ENCODE data around the gene NME3.
A peak's percentile ranks its signal among the peaks of the same experiment; 100 is the strongest.

NME3 gene

DNA sequence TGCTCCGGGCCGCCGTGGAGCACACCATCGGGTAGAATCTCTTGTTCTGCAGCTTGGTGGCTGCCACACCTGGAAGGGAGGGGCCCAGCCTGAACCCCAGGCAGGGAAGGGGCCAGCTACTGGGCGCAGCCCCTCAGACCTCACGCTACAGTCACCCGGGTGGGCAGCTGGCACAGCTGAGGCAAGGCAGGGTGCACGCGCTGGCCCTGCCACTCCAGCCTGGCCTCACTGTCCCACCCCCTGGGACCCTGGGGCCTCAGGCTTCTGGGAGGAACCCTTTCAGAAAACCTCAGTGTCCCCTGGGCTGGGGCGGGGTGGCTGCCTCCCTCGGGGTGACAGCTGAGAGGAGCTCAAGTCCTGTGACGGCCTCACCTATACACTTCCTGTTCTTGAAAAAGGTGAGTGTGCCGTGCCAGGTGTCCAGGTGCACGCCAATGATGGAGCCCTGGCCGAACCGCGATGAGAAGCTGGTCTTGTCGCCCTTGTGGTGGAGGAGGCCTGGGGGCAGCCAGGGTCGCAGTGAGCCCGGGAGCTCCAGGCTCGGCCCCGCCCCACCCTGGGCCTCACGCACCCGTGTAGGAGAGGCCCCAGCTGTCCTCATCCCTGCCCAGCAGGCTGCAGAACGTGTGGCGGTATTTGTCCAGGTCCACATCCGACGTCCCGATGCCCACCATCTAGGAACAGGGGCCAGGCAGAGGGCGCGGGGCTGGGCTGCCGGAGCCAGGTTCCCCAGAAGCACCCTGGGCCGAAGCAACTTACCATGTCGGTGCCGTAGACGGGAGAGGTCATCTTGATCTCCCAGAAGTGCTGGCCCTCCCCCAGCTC lies 6.2 kb upstream of the NME3 start:
- no peak for DNase-seq (ENCODE audit: low read depth)
- in situ Hi-C loops (cut with HindIII; ENCODE audit: low sequenced_read_pairs): no loop called here
- H3K4me3 ChIP-seq (ENCODE audit: low read depth, low read length): no peak overlapping the region
- TF ChIP-seq, protein P1, sequence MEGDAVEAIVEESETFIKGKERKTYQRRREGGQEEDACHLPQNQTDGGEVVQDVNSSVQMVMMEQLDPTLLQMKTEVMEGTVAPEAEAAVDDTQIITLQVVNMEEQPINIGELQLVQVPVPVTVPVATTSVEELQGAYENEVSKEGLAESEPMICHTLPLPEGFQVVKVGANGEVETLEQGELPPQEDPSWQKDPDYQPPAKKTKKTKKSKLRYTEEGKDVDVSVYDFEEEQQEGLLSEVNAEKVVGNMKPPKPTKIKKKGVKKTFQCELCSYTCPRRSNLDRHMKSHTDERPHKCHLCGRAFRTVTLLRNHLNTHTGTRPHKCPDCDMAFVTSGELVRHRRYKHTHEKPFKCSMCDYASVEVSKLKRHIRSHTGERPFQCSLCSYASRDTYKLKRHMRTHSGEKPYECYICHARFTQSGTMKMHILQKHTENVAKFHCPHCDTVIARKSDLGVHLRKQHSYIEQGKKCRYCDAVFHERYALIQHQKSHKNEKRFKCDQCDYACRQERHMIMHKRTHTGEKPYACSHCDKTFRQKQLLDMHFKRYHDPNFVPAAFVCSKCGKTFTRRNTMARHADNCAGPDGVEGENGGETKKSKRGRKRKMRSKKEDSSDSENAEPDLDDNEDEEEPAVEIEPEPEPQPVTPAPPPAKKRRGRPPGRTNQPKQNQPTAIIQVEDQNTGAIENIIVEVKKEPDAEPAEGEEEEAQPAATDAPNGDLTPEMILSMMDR (IDR thresholded peaks at IDR 0.05; ENCODE audit: low read depth, low read length, missing control alignments): no peak

DNA sequence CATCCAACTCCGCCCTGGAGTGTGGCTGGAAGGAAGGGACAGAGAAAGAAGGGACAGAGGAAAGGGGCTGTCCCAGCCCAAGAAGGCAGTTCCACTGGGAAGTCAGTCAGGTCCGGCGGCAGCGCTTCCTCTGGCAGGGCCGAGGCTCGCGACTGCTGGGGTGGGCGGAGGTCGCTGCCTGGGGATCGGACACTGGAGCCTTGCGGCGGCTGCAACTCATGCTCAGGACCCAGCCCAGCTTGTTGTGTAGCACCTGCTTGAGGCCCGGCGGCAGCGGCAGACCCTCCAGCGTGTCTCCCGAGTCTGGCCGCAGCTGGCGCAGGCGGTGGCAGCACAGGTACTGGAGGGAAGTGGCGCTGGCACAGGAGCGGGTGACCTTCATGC lies 5.6 kb upstream of the NME3 start:
- in situ Hi-C loops (cut with HindIII; ENCODE audit: low sequenced_read_pairs): no loop called here
- no peak for DNase-seq (ENCODE audit: low read depth)
- no peak overlapping the region for H3K4me3 ChIP-seq (ENCODE audit: low read depth, low read length)
- TF ChIP-seq, protein P1 (IDR thresholded peaks at IDR 0.05; ENCODE audit: low read depth, low read length, missing control alignments): no peak

- TF ChIP-seq, protein P1 (IDR thresholded peaks at IDR 0.05; ENCODE audit: low read depth, low read length, missing control alignments): no peak
- no peak overlapping the region for H3K4me3 ChIP-seq (ENCODE audit: low read depth, low read length)
- in situ Hi-C loops (cut with HindIII; ENCODE audit: low sequenced_read_pairs): no loop called here
- no peak for DNase-seq (ENCODE audit: low read depth)
Observed at GRCh38 chr16:1776672-1776955, 5.3 kb upstream of the NME3 start.

DNA sequence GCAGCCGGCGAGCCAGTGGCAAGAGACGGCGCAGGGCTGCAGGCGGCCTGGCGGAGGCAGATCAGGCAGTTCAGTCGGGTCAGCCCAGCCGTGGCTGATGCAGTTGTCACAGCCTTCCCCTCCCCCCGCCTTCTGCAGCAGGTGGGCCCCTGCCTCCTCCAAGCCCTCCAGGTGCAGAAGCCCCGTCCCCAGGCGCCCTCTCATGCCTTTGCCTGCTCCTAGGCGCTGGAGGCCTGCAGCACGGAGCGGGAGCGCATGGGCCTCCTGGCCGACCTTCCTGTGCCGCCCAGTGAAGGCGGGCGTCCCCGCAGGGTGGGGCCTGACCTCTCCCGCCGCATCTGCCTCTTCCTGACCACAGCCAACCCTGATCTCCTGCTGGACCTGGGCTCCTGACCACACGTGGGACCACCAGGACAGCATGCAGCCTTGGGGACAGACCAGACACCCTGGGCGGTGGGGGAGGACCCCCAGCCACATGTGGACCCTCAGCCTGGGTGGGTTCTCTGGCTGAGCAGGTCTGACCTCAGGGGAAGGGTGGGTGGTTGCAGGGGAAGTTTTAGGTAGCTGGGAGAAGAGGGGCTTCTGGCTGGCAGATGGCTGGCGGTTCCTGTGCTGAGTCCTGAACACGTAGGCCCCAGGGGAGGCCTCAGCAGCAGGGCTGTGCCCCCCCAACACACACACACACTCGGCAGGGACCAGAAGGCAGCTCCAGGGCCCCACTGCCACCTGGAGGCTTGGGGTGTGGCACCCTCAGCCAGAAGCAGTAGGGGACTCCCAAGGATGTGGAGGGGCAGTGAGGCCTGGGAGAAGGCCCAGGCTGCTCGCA lies 4.7 kb upstream of the NME3 start:
- in situ Hi-C loops (cut with HindIII; ENCODE audit: low sequenced_read_pairs): no loop called here
- DNase-seq (ENCODE audit: low read depth): no peak
- no peak overlapping the region for H3K4me3 ChIP-seq (ENCODE audit: low read depth, low read length)
- TF ChIP-seq, protein P1 (IDR thresholded peaks at IDR 0.05; ENCODE audit: low read depth, low read length, missing control alignments): no peak

DNA sequence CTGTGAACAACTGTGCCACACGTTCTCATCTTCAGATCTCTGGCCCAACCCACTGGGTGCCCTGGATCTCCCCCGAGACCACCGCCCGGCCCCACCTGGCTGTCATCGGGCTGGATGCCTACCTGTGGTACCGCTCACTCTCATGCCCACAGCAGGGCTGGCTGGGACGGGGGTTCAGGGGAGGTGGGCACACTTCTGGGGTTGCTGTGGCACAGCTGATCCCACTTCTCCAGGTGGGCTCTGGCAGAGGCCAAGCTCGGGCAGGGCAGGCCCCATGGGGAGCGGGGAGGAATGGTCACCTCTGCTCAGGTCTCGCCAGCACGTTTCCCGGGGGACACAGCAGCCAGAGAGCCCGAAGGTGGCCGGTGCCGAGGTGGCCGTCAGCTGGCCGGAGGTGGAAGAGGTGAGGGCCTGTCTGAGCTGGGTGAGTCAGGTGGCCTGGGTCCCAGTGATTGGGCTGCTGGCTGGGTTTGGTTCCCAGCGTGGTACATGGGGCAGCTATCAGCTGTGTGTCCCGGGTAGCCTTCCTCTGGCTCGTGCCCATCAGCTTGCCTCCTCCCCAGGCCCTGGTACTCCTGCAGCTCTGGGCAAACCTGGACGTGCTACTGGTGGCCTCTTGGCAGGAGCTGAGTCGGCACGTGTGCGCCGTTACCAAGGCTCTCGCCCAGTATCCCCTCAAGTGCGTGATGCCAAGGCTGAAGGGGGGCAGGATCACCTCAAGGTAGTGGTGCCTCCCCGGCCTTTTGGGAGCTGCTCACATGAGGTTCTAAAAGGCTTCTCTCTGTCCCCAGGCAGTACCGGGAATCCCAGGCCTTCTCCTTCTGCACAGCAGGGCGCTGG lies 3.9 kb upstream of the NME3 start:
- in situ Hi-C loops (cut with HindIII; ENCODE audit: low sequenced_read_pairs): no loop called here

GRCh38 chr16:1774448-1774780 lies 3.1 kb upstream of the NME3 start:
- TF ChIP-seq, protein P1 (IDR thresholded peaks at IDR 0.05; ENCODE audit: low read depth, low read length, missing control alignments): no peak
- H3K4me3 ChIP-seq (ENCODE audit: low read depth, low read length): peak overlapping the region; percentile 59
- no peak for DNase-seq (ENCODE audit: low read depth)
- in situ Hi-C loops (cut with HindIII; ENCODE audit: low sequenced_read_pairs): no loop called here

More for the DNA sequence above, 3.9 kb upstream of the NME3 start:
- DNase-seq (ENCODE audit: low read depth): no peak
- no peak overlapping the region for H3K4me3 ChIP-seq (ENCODE audit: low read depth, low read length)
- TF ChIP-seq, protein P1 (IDR thresholded peaks at IDR 0.05; ENCODE audit: low read depth, low read length, missing control alignments): no peak

All from astrocyte of the cerebellum (primary cell).